GM21528 (cell line): Measurements from ENCODE around the gene CGGBP1.

ENCODE experiments used
- ATAC-seq: cut with Tn5 transposase; IDR thresholded peaks from one replicate; pipeline ENCODE4 v1.9.1; 2021; ENCODE audit warnings: mild to moderate bottlenecking, moderate library complexity; ENCODE audit not compliant: unreplicated experiment, low FRiP score

The CGGBP1 gene

GRCh38 chr3:88058581-88059379 lies at the start of gene CGGBP1, which contains the start of gene ZNF654:
TSS of gene CGGBP1 (minus strand) at chr3:88059005. CDS start at chr3:88055976, 3,029 bp downstream.
TSS of gene ZNF654 (plus strand) at chr3:88059255. CDS start at chr3:88059320, 65 bp downstream.
- ATAC-seq = peak; percentile 97

GRCh38 chr3:88105325-88105724 lies 46.5 kb upstream of the CGGBP1 start:
- ATAC-seq = no peak

DNA sequence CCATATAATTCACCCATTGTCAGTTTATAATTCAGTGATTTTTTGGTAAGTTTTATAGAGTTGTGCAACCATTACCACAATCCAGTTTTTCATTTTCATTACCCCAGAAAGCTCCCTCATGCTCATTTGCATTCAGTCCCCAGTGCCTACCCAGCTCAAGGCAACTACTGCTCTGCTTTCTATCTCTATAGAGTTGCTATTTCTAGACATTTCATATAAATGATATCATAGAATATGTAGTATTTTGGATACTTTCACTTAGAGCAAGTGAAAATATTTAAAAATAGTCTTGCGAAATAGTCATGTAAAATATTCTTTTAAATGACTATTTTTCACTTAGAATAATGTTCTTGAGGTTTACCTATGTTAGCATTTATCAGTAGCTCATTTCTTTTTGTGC lies 42.3 kb upstream of the CGGBP1 start:
- ATAC-seq = peak; percentile 82

DNA sequence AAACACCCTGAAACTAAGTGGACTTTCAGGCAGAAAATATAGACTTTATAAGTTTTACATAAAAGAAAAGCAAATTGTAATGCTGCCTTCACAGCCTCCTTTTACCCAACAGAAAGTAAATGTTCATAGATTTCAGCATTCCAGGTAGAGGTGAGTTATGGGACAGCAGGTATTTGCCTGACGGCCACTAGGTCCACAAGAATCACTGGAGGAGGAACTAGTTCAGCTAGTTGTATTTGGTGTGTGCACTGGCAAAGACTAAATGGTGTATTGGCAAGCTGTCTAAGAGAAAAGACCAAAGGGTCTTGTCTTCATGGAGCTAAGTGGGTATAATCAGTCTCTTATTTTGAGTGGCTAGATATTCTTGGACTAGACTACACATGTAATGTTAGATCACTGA lies 34.5 kb upstream of the CGGBP1 start:
- ATAC-seq = no peak

DNA sequence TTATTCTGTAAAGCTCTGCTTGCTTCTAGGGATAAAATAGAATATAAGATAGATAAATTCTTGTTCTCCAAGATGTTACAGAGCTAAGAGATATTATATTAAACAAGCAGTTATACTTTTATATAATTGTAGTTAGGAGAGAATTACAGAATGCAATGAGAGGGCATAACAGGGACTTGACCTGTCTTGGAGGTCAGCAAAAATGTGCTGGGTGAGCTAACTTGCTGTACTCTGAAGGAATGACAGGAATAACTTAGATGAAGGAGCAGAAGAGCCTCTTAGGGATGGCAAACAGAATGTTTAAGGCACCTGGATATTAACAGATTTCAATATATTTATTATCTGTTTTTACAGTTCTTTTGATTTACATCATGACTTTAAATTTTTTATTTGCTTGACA lies 33.5 kb upstream of the CGGBP1 start:
- no peak for ATAC-seq

- ATAC-seq = no peak
Measured at GRCh38 chr3:88090681-88091080, 31.9 kb upstream of the CGGBP1 start.

- no peak for ATAC-seq
Measured at GRCh38 chr3:88084097-88084501, 25.3 kb upstream of the CGGBP1 start.

GRCh38 chr3:88082854-88083253 lies 24.0 kb upstream of the CGGBP1 start:
- no peak for ATAC-seq

GRCh38 chr3:88078932-88079331 lies 20.1 kb upstream of the CGGBP1 start:
- ATAC-seq = no peak

- no peak for ATAC-seq
Measured at GRCh38 chr3:88076712-88077111, 17.9 kb upstream of the CGGBP1 start.

DNA sequence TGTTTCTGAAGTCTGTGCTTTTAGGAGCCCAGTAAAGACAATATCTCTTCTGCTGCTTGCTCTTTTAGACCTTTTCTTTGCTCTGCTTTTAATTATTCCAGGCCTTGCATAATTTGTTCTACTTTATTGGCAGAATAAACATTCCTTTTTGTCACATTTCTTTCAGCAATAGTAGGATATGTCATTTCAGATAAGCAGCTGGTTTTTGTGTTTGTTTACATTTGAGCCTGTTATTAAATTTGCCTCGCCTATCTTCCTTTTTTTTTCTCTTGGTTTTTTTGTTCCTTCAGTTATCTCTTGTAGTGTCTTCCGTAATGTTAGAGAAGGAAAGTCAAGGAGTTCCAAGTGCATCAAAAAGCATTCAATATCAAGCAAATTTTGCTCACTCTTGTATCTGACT lies 16.7 kb upstream of the CGGBP1 start:
- ATAC-seq = no peak

DNA sequence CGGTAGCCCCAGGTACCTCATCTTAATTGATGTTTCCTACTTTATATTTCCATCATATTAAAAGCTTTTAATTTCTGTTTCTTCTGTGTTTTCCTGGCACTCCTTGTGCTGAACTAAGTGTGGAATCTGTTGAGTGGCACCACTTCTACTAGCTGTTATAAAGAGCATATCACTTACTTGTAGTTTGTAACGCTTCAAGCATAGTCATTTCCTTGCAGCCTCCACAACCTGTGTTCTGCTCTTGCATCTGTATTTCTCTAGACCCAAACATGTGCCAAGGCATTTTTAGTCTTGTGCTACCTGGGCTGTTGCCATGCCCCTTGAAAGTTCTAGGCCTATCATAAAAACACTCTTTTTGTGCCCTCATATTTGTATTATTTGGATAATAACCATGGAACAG lies 16.3 kb upstream of the CGGBP1 start:
- ATAC-seq = no peak

DNA sequence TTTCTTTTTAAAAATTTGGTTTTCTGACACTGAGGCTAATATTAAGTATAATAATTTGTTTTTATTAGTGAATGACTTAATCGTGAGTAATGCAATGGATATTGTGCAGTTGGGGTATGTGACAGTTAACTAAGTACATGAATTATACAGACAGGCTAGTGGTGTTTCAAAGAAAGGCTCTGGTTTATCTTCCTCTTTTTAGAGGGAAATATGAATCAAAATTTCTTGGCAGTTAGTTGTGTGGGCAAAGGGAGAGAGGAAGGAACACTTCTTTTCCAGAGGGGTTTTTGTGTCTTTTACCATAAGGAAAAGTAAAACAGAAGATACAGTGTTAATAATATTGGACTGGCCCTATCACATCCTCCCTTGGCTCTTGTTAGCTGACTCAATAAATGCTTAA lies 2.9 kb upstream of the CGGBP1 start:
- no peak for ATAC-seq

DNA sequence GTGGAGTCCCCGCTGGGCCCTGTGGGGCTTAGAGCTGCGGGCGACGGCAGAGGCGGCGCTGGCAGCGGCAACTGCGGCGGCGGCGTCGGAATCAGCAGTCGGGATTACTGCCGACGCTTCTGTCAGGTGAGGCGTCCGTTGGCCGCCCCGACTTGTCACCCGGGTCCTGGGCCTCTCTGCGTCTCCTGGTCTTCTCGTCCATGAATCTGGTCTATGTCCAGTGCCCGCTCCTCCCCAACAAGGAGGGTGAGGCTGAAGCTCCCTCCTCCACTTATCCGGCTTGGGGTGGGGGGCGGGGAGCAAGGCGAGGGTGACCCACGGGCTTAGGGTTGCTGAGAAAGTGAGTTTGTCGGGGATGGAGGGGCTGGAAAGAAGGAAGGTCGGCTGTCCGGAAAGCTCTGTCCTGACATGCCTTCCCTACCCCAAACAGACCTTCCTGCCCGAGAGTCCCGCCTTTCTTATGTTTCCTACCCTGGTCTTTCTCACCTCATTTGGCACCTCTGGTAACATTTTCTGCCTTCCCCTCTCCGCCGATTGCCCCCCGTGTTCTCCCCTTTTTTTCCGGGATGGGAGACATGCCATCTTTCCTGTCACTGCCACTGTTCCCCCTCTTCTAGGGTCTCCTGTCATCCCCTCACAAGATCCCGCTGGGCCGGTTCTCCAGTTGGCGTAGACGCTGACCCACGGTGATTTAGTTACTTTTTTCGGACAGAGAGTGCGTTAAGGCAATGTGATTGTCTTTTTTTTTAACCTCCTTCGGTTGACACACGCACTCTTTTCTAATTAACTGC lies 770 bp upstream of the CGGBP1 start:
- peak; percentile 14 for ATAC-seq

- peak; percentile 27 for ATAC-seq
Measured at GRCh38 chr3:88058306-88058580, 562 bp downstream of the CGGBP1 start.

DNA sequence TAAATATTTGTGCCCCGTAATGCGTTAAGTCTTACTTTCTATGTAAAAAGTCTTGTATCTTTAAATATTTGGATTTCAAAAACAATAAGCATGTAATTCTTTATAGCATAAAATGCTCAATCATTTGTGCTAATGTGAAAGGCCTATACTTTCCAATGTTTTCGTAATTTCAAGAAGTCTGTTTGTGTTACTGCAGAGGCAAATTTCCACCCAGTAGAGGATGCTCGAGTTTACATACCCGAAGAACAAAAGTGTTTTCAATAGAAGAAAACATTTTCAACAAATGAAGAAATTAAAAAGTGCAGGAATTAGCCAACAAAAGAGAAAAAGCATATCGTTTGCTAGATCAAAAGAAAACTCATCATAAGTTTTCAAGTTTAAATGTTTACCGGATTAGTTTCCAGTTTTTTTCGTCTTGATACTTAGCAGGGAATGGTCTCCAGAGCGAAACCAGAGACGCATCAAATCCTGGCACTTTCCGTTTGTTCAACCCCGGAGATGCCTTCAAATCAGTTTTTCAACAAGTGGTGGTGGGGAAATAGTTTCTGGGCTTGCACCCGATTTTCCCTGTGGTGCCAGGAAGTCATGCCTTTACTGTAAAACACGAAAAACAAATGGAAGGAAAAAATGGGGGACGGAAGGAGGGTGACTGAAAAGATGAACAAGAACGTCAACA lies 1.0 kb downstream of the CGGBP1 start:
- ATAC-seq = no peak

GRCh38 chr3:88046766-88047165 lies 12.0 kb downstream of the CGGBP1 start:
- no peak for ATAC-seq

GRCh38 chr3:88044411-88044810 lies 14.4 kb downstream of the CGGBP1 start:
- ATAC-seq = no peak

GRCh38 chr3:88041005-88041404 lies 17.8 kb downstream of the CGGBP1 start:
- no peak for ATAC-seq

DNA sequence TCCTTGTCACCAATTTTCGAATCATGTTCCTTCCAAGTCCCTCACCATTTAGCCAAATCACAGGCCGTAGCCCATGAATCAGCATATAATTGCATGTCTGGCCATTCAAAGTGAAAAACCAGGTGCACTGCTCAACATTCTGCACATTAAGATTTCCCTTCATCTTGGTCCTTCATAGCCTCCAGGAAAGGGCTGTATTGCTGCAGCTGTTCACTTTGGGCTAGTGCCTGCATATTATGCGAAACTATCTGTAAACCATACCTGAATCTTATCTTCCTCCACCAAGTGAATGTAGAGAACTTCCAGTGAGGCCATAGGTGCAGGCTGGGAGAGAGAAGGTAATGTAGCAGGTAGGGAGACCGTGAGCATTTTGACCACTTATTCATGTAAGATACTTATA lies 18.3 kb downstream of the CGGBP1 start:
- no peak for ATAC-seq

GRCh38 chr3:88038566-88038965 lies 20.2 kb downstream of the CGGBP1 start:
- no peak for ATAC-seq
